Measurements from ENCODE around the gene PLPPR3.

DNA sequence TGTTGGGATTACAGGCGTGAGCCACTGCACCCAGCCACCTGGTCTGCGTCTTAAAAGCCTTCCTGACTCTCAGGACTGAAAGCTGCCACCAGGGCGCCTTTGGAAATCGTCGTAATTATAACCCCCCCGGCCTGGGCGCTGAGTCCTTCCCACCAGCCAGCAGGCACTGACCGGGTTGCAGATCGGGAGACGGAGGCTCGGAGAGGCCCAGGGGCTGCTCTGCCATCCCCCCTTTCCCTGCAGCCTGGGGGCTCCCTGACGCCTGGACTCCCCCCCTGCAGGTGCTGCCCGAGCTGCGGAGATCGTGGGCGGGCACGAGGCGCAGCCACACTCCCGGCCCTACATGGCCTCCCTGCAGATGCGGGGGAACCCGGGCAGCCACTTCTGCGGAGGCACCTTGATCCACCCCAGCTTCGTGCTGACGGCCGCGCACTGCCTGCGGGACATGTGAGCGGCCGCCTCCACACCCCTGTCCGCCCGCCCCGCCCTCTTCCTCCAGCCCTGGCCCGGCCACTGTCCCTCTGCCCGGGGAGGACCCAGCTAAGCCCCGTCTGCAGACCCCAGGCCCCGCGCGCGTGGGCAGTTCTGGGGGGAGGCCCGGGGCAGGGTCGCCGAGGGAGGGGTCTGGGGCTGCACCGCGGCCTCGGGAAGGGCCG lies 21.6 kb upstream of the PLPPR3 start:
- TF ChIP-seq, protein P1, sequence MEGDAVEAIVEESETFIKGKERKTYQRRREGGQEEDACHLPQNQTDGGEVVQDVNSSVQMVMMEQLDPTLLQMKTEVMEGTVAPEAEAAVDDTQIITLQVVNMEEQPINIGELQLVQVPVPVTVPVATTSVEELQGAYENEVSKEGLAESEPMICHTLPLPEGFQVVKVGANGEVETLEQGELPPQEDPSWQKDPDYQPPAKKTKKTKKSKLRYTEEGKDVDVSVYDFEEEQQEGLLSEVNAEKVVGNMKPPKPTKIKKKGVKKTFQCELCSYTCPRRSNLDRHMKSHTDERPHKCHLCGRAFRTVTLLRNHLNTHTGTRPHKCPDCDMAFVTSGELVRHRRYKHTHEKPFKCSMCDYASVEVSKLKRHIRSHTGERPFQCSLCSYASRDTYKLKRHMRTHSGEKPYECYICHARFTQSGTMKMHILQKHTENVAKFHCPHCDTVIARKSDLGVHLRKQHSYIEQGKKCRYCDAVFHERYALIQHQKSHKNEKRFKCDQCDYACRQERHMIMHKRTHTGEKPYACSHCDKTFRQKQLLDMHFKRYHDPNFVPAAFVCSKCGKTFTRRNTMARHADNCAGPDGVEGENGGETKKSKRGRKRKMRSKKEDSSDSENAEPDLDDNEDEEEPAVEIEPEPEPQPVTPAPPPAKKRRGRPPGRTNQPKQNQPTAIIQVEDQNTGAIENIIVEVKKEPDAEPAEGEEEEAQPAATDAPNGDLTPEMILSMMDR (IDR thresholded peaks at IDR 0.05; ENCODE audit: low read depth, low read length, missing input control): no peak
- TF ChIP-seq FOXA1 (IDR thresholded peaks at IDR 0.05) (no peak), TAF1 (conservative IDR thresholded peaks at IDR 0.05) (no peak), JUND (IDR thresholded peaks at IDR 0.05) (no peak), NR2F2 (IDR thresholded peaks at IDR 0.05) (no peak), RAD21 (IDR thresholded peaks at IDR 0.05) (no peak)
- TF ChIP-seq, protein P2, sequence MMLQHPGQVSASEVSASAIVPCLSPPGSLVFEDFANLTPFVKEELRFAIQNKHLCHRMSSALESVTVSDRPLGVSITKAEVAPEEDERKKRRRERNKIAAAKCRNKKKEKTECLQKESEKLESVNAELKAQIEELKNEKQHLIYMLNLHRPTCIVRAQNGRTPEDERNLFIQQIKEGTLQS (IDR thresholded peaks at IDR 0.05): no peak
- TF ChIP-seq, protein P3, sequence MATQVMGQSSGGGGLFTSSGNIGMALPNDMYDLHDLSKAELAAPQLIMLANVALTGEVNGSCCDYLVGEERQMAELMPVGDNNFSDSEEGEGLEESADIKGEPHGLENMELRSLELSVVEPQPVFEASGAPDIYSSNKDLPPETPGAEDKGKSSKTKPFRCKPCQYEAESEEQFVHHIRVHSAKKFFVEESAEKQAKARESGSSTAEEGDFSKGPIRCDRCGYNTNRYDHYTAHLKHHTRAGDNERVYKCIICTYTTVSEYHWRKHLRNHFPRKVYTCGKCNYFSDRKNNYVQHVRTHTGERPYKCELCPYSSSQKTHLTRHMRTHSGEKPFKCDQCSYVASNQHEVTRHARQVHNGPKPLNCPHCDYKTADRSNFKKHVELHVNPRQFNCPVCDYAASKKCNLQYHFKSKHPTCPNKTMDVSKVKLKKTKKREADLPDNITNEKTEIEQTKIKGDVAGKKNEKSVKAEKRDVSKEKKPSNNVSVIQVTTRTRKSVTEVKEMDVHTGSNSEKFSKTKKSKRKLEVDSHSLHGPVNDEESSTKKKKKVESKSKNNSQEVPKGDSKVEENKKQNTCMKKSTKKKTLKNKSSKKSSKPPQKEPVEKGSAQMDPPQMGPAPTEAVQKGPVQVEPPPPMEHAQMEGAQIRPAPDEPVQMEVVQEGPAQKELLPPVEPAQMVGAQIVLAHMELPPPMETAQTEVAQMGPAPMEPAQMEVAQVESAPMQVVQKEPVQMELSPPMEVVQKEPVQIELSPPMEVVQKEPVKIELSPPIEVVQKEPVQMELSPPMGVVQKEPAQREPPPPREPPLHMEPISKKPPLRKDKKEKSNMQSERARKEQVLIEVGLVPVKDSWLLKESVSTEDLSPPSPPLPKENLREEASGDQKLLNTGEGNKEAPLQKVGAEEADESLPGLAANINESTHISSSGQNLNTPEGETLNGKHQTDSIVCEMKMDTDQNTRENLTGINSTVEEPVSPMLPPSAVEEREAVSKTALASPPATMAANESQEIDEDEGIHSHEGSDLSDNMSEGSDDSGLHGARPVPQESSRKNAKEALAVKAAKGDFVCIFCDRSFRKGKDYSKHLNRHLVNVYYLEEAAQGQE (IDR thresholded peaks at IDR 0.05): no peak
